Retinal pigment epithelial cell (primary cell): ENCODE data around the gene DIP2C.
"Not testable (repeated sequence)": the region's sequence is repeated elsewhere in the genome, so short reads cannot be mapped to it uniquely, and the experiment has no call there.

ENCODE experiments used
- DNase-seq: peaks from one replicate; pipeline ENCODE4 v3.0.0-alpha.2; 2010; ENCODE audit warnings: low read depth
- H3K4me3 ChIP-seq: 2 replicates; pipeline ENCODE4 v1.5.1; 2011; ENCODE audit warnings: mild to moderate bottlenecking, low read length, control low read depth, moderate library complexity
- CTCF ChIP-seq: conservative IDR thresholded peaks from 2 replicates; pipeline ENCODE4 v1.5.1; 2011; ENCODE audit warnings: low read depth, low read length, control low read depth, inconsistent platforms

DIP2C gene

GRCh38 chr10:649445-649797 is 40.0 kb downstream of the DIP2C start:
- H3K4me3 ChIP-seq: peak overlapping the region; percentile 55
- DNase-seq: no peak
- TF ChIP-seq CTCF: no peak

DNA sequence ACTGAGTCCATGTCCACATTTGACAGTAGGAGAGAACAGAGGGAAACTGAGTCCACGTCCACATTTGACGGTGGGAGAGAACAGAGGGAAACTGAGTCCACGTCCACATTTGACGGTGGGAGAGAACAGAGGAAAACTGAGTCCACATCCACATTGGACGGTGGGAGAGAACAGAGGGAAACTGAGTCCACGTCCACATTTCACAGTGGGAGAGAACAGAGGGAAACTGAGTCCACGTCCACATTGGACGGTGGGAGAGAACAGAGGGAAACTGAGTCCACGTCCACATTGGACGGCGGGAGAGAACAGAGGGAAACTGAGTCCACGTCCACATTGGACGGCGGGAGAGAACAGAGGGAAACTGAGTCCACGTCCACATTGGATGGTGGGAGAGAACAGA is 42.4 kb downstream of the DIP2C start:
- DNase-seq: not testable (repeated sequence)

GRCh38 chr10:646118-646524 is 43.3 kb downstream of the DIP2C start:
- H3K4me3 ChIP-seq: no peak overlapping the region
- no peak for TF ChIP-seq CTCF
- DNase-seq: no peak

More for the DNA sequence above, 42.4 kb downstream of the DIP2C start:
- not testable (repeated sequence) for H3K4me3 ChIP-seq

- TF ChIP-seq CTCF: no peak
- no peak for DNase-seq
- no peak overlapping the region for H3K4me3 ChIP-seq
Measured at GRCh38 chr10:644943-645334, 44.5 kb downstream of the DIP2C start.

GRCh38 chr10:644076-644942 is 45.2 kb downstream of the DIP2C start:
- no peak for DNase-seq
- no peak overlapping the region for H3K4me3 ChIP-seq
- TF ChIP-seq CTCF: no peak

GRCh38 chr10:642186-642890 is 47.1 kb downstream of the DIP2C start:
- no peak for DNase-seq
- no peak for TF ChIP-seq CTCF
- no peak overlapping the region for H3K4me3 ChIP-seq

DNA sequence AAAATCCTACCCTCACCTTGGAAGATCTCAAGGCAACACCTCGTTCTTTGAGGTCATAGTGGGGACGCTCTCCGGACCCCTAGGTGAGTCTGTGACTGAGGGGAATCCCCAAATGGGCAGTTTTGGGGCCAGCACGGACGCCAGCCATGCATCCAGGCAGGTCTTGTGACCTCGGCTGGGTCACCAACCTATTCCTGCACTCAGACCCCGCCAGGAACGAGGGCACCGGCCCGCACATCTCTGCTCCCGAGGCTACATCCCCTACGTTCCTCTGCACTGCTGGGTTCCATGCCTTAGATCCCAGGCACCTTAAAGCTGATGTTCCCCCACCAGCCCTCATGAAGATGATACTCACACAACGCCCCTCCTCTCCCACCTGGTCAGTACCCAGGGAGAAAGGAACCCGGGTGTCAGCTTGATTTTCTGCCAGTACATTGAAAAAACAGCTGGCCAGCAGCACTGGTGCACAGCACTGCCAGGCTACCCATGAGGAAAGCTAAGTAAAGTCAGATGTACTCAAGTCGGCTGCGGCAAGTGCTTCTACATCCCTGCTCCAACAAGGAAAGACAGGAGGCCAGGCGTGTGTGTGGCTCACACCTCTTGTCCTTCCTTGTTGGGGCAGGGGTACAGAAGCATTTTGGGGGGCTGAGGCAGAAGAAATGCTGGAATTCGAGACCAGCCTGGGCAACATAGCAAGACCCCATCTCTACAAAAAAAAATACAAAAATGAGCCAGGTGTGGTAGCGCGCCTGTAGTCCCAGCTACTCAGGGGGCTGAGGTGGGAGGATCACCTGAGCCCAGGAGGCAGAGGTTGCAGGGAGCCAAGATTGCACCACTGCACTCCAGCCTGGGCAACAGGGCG is 48.1 kb downstream of the DIP2C start:
- H3K4me3 ChIP-seq: no peak overlapping the region
- DNase-seq: no peak
- no peak for TF ChIP-seq CTCF
